Small intestine (tissue), 7 donors: Measurements from ENCODE around the gene RSAD1. TPM values are rescaled to one million over a fixed set of nuclear protein-coding genes. Genes with fewer than 3 reads are reported as not detected.

Source experiments
- DNase-seq, 2 donors: peaks; one replicate each; pipeline versions ENCODE4 v3.0.0 to v3.0.0-alpha.2; 2013
- FAIRE-seq: peaks from 2 replicates; lab custom pipeline; 2012; peaks lifted over from hg19 to GRCh38; lab: Jason Lieb, UNC
- H3K27ac ChIP-seq, 3 donors: one replicate each; pipeline ENCODE4 v1.5.1; 2013; ENCODE audit warnings: low read length in 2 of 3, mild to moderate bottlenecking in 2 of 3, control low read depth in 1 of 3, inconsistent platforms in 1 of 3, low read depth in 1 of 3, moderate library complexity in 1 of 3
- H3K27me3 ChIP-seq, 3 donors: one replicate each; pipeline ENCODE4 v1.6.1; 2013; ENCODE audit warnings: low read length in 3 of 3, inconsistent platforms in 1 of 3; ENCODE audit not compliant: control insufficient read depth in 3 of 3, insufficient read depth in 3 of 3
- H3K36me3 ChIP-seq, 3 donors: one replicate each; pipeline ENCODE4 v1.6.1; 2013; ENCODE audit warnings: low read length in 3 of 3, inconsistent platforms in 1 of 3, low read depth in 1 of 3, mild to moderate bottlenecking in 1 of 3, moderate library complexity in 1 of 3; ENCODE audit not compliant: control insufficient read depth in 3 of 3, insufficient read depth in 2 of 3
- H3K4me1 ChIP-seq, 3 donors: one replicate each; pipeline ENCODE4 v1.6.1; 2013; ENCODE audit warnings: low read length in 2 of 3, inconsistent platforms in 1 of 3, low read depth in 1 of 3, mild to moderate bottlenecking in 1 of 3, moderate library complexity in 1 of 3; ENCODE audit not compliant: control insufficient read depth in 3 of 3, insufficient read depth in 2 of 3
- H3K4me3 ChIP-seq, 3 donors: one replicate each; pipeline ENCODE4 v1.5.1; 2013; ENCODE audit warnings: low read length in 3 of 3, control low read depth in 1 of 3, inconsistent platforms in 1 of 3, low read depth in 1 of 3, mild to moderate bottlenecking in 1 of 3, moderate library complexity in 1 of 3
- H3K9me3 ChIP-seq, 2 donors: one replicate each; pipeline ENCODE4 v1.6.1; 2013; ENCODE audit warnings: low read depth in 1 of 2, low read length in 1 of 2; ENCODE audit not compliant: control insufficient read depth in 2 of 2, insufficient read depth in 1 of 2
- WGBS, 3 donors: extraction: QIAGEN DNeasy Blood & Tissue Kit; methylation state at CpG; one replicate each; pipeline ENCODE4 v1.1.7; 2013; 5-methylcytosine and 5-hydroxymethylcytosine counted together
- polyA plus RNA-seq, 4 donors: library from polyadenylated mRNA; stranded (reverse) in 3 of 4; unstranded in 1 of 4; fragments of 200-250 nt in 3 of 4; fragments of 120-200 nt in 1 of 4; gene quantifications; one replicate each; pipeline versions ENCODE4 v1.2.1 to v1.2.3, GENCODE V29; 2013
- donor health status: healthy with polysubstance abuse.
- donor health status: control.
- donor health status: control.
- donor health status: Bipolar disorder and iron deficiency.
- donor health status: healthy.

Gene RSAD1
- polyA plus RNA-seq, 4 donors: 18.1 to 36.4 (median 19.5) TPM

GRCh38 chr17:50535407-50535806 is 56.7 kb downstream of the RSAD1 start:
- H3K4me1 ChIP-seq: peaks cover 0 to 55% (median 5%) of the 10 kb centered on the region in 3 donors
- H3K9me3 ChIP-seq: no peaks in the 10 kb centered on the region
- peaks cover 0 to 11% (median 7%) of the 10 kb centered on the region in 3 donors for H3K27me3 ChIP-seq
- FAIRE-seq: no peak
- H3K27ac ChIP-seq: no peak overlapping the region
- 58 to 75% (median 62%) methylated on average over 7 of the region's 7 CpGs for WGBS, 3 donors
- no peak for DNase-seq
- no peak overlapping the region for H3K4me3 ChIP-seq
- peaks cover 0 to 13% (median 0%) of the 10 kb centered on the region in 3 donors for H3K36me3 ChIP-seq

Other genes with a start within 250 kb of the RSAD1 start
- 10 to 100 TPM; 29.1 to 91.1 (median 46.3) TPM for gene TMEM92, start 204.4 kb upstream of the RSAD1 start, polyA plus RNA-seq
- 10 to 100 TPM in 1 of 4 donors, 1 to 10 TPM in 3; 3.8 to 18.2 (median 6.7) TPM for gene XYLT2, start 132.7 kb upstream of the RSAD1 start, polyA plus RNA-seq
- 100 to 1,000 TPM in 3 of 4 donors, 10 to 100 TPM in 1; 70.9 to 247 (median 163) TPM for gene MRPL27, start 105.7 kb upstream of the RSAD1 start, polyA plus RNA-seq
- 1 to 10 TPM in 2 of 4 donors, not detected in 2; 2.5 to 4.3 TPM for gene EME1, start 105.6 kb upstream of the RSAD1 start, polyA plus RNA-seq
- 100 to 1,000 TPM in 1 of 4 donors, 10 to 100 TPM in 3; 51.0 to 108 (median 64.0) TPM for gene LRRC59, start 81.3 kb upstream of the RSAD1 start, polyA plus RNA-seq
- 100 to 1,000 TPM in 3 of 4 donors, 10 to 100 TPM in 1; 13.5 to 259 (median 117) TPM for gene ACSF2, start 52.6 kb upstream of the RSAD1 start, polyA plus RNA-seq
- 10 to 100 TPM in 1 of 4 donors, 1 to 10 TPM in 2, under 1 TPM in 1; 0.87 to 13.4 (median 5.8) TPM for gene CHAD, start 10.0 kb upstream of the RSAD1 start, polyA plus RNA-seq
- 1 to 10 TPM in 1 of 4 donors, under 1 TPM in 2, not detected in 1; 0.13 to 1.6 (median 0.45) TPM for gene MYCBPAP, start 29.6 kb downstream of the RSAD1 start, polyA plus RNA-seq
- gene EPN3, start 53.9 kb downstream of the RSAD1 start, polyA plus RNA-seq: 10 to 100 TPM in 2 of 4 donors, 1 to 10 TPM in 2; 5.4 to 28.1 (median 11.5) TPM
- 10 to 100 TPM in 3 of 4 donors, 1 to 10 TPM in 1; 7.0 to 67.0 (median 23.6) TPM for gene SPATA20, start 68.3 kb downstream of the RSAD1 start, polyA plus RNA-seq
- gene CACNA1G, start 81.9 kb downstream of the RSAD1 start, polyA plus RNA-seq: 1 to 10 TPM in 1 of 4 donors, under 1 TPM in 1, not detected in 2; 0.03 to 1.7 TPM
- 100 to 1,000 TPM in 1 of 4 donors, 10 to 100 TPM in 3; 36.7 to 131 (median 81.9) TPM for gene ABCC3, start 156.0 kb downstream of the RSAD1 start, polyA plus RNA-seq
- gene ANKRD40, start 229.1 kb downstream of the RSAD1 start, polyA plus RNA-seq: 10 to 100 TPM in 2 of 4 donors, 1 to 10 TPM in 2; 5.7 to 23.8 (median 9.6) TPM
- 100 to 1,000 TPM in 3 of 4 donors, 10 to 100 TPM in 1; 57.4 to 466 (median 313) TPM for gene LUC7L3, start 240.7 kb downstream of the RSAD1 start, polyA plus RNA-seq